IMR-90 (cell line): ENCODE measurements around the gene C1orf74. TPM values are rescaled to one million over a fixed set of nuclear protein-coding genes. Genes with fewer than 3 reads are reported as not detected.

ENCODE experiments used
- ATAC-seq: fragments of 200-7000 bp; cut with Tn5 transposase; 2 replicates; pipeline ENCODE4 v1.9.1; 2020; ENCODE audit warnings: low read depth, mild to moderate bottlenecking, moderate library complexity
- BruUV-seq: library from RNA; stranded (reverse); fragments of 400-500 nt; replicated peaks from 2 replicates; lab custom pipeline; 2021; lab: Mats Ljungman, UMichigan
- CTCF ChIA-PET: fragments of 300-600 bp; formaldehyde crosslinking; extraction: SDS; loops from one replicate; lab custom pipeline; 2021; ENCODE audit warnings: antibody characterized with exemption; lab: Yijun Ruan, JAX
- POLR2A ChIA-PET: fragments of 300-600 bp; sonication (Branson Sonifier 250); formaldehyde crosslinking; loops from one replicate; lab custom pipeline; 2022; ENCODE audit warnings: antibody characterized with exemption; ENCODE audit not compliant: unreplicated experiment; lab: Charles Lee
- DNase-seq: peaks from one replicate; pipeline ENCODE4 v3.0.0; 2013
- H2AFZ ChIP-seq: replicated peaks from 2 replicates; pipeline ENCODE3; 2013; ENCODE audit warnings: low read length, mild to moderate bottlenecking; ENCODE audit not compliant: poor library complexity
- H2AK5ac ChIP-seq: 2 replicates; pipeline ENCODE4 v1.6.1; 2013; ENCODE audit warnings: low read depth, low read length, inconsistent platforms
- H2AK9ac ChIP-seq: replicated peaks from 2 replicates; pipeline ENCODE3; 2013; ENCODE audit warnings: mild to moderate bottlenecking, low read depth, low read length, moderate library complexity; ENCODE audit not compliant: poor library complexity
- H2BK120ac ChIP-seq: 2 replicates; pipeline ENCODE4 v1.6.1; 2013; ENCODE audit warnings: low read depth, low read length, inconsistent platforms
- H2BK15ac ChIP-seq: 3 replicates; pipeline ENCODE4 v1.6.1; 2013; ENCODE audit warnings: low read depth, low read length, inconsistent platforms
- H2BK20ac ChIP-seq: 2 replicates; pipeline ENCODE4 v1.6.1; 2013; ENCODE audit warnings: low read depth, mild to moderate bottlenecking, inconsistent platforms, low read length, moderate library complexity
- H2BK5ac ChIP-seq: 2 replicates; pipeline ENCODE4 v1.6.1; 2013; ENCODE audit warnings: mild to moderate bottlenecking, low read depth, low read length, inconsistent platforms; ENCODE audit not compliant: poor library complexity, severe bottlenecking
- H3K14ac ChIP-seq: replicated peaks from 2 replicates; pipeline ENCODE4 v1.6.1; 2013; ENCODE audit warnings: low read depth, low read length, inconsistent platforms
- H3K18ac ChIP-seq: 2 replicates; pipeline ENCODE4 v1.6.1; 2013; ENCODE audit warnings: low read depth, low read length, control low read depth
- H3K23ac ChIP-seq: 2 replicates; pipeline ENCODE4 v1.6.1; 2013; ENCODE audit warnings: low read depth, low read length, inconsistent platforms
- H3K27ac ChIP-seq: 2 replicates; pipeline ENCODE4 v1.5.1; 2013; ENCODE audit warnings: mild to moderate bottlenecking, control low read depth, low read length; ENCODE audit not compliant: insufficient read depth
- H3K27me3 ChIP-seq: 2 replicates; pipeline ENCODE4 v1.6.1; 2013; ENCODE audit warnings: low read length; ENCODE audit not compliant: control insufficient read depth, insufficient read depth
- H3K36me3 ChIP-seq: 2 replicates; pipeline ENCODE4 v1.6.1; 2013; ENCODE audit warnings: low read length, mixed read lengths; ENCODE audit not compliant: control insufficient read depth, insufficient read depth
- H3K4ac ChIP-seq: 2 replicates; pipeline ENCODE4 v1.6.1; 2013; ENCODE audit warnings: low read depth, low read length, inconsistent platforms
- H3K4me1 ChIP-seq: 2 replicates; pipeline ENCODE4 v1.6.1; 2013; ENCODE audit warnings: low read length, mixed read lengths; ENCODE audit not compliant: control insufficient read depth, insufficient read depth
- H3K4me2 ChIP-seq: 2 replicates; pipeline ENCODE4 v1.6.1; 2013; ENCODE audit warnings: low read depth, mild to moderate bottlenecking, control low read depth, low read length, moderate library complexity
- H3K4me3 ChIP-seq: 2 replicates; pipeline ENCODE4 v1.5.1; 2013; ENCODE audit warnings: low read depth, mild to moderate bottlenecking, control low read depth, low read length, moderate library complexity; ENCODE audit not compliant: insufficient read depth
- H3K56ac ChIP-seq: 2 replicates; pipeline ENCODE4 v1.6.1; 2013; ENCODE audit warnings: low read length, inconsistent platforms; ENCODE audit not compliant: insufficient read depth; ENCODE audit errors: extremely low read depth
- H3K79me1 ChIP-seq, 2 experiments: 2 replicates each; pipeline ENCODE4 v1.6.1; 2013; ENCODE audit warnings: low read length in 2 of 2, inconsistent platforms in 1 of 2, low read depth in 1 of 2
- H3K9ac ChIP-seq: 2 replicates; pipeline ENCODE4 v1.6.1; 2013; ENCODE audit warnings: low read depth, low read length, control low read depth
- H3K9me1 ChIP-seq: 2 replicates; pipeline ENCODE4 v1.6.1; 2013; ENCODE audit warnings: low read length, inconsistent platforms; ENCODE audit not compliant: insufficient read depth
- H3K9me3 ChIP-seq: 2 replicates; pipeline ENCODE4 v1.6.1; 2013; ENCODE audit warnings: low read length; ENCODE audit not compliant: control insufficient read depth, insufficient read depth
- H4K20me1 ChIP-seq: 2 replicates; pipeline ENCODE4 v1.6.1; 2013; ENCODE audit warnings: low read length, inconsistent platforms; ENCODE audit not compliant: insufficient read depth
- H4K5ac ChIP-seq: 2 replicates; pipeline ENCODE4 v1.6.1; 2013; ENCODE audit warnings: mild to moderate bottlenecking, low read depth, low read length, control low read depth
- H4K8ac ChIP-seq, 2 experiments: 2 replicates each; pipeline ENCODE4 v1.6.1; 2013; ENCODE audit warnings: low read depth in 2 of 2, low read length in 2 of 2, control low read depth in 1 of 2, inconsistent platforms in 1 of 2
- H4K91ac ChIP-seq: 2 replicates; pipeline ENCODE4 v1.6.1; 2013; ENCODE audit warnings: low read depth, low read length, inconsistent platforms; ENCODE audit not compliant: insufficient read depth
- CEBPB ChIP-seq: IDR thresholded peaks from 2 replicates; pipeline ENCODE4 v1.6.1; 2012; ENCODE audit warnings: low read depth, low read length, improper control_type of control experiment
- CHD1 ChIP-seq: IDR thresholded peaks from 2 replicates; pipeline ENCODE4 v1.6.1; 2012; ENCODE audit warnings: low read depth, low read length, improper control_type of control experiment
- FOS ChIP-seq: fragments of 150-350 bp; IDR thresholded peaks from 2 replicates; pipeline ENCODE4 v1.6.1; 2016; ENCODE audit warnings: low read depth, low read length
- MAZ ChIP-seq: IDR thresholded peaks from 2 replicates; pipeline ENCODE4 v1.6.1; 2012; ENCODE audit warnings: low read depth, mild to moderate bottlenecking, low read length, improper control_type of control experiment, moderate library complexity, borderline replicate concordance
- NFE2L2 ChIP-seq: fragments of 150-350 bp; IDR thresholded peaks from 2 replicates; pipeline ENCODE4 v1.6.1; 2016; ENCODE audit warnings: low read depth, mild to moderate bottlenecking, low read length
- POLR2A ChIP-seq: IDR thresholded peaks from 2 replicates; pipeline ENCODE4 v1.6.1; 2012; ENCODE audit warnings: mild to moderate bottlenecking, low read depth, low read length
- RCOR1 ChIP-seq: IDR thresholded peaks from 2 replicates; pipeline ENCODE4 v1.6.1; 2012; ENCODE audit warnings: mild to moderate bottlenecking, low read length, improper control_type of control experiment; ENCODE audit not compliant: insufficient replicate concordance
- RFX5 ChIP-seq: IDR thresholded peaks from 2 replicates; pipeline ENCODE4 v1.8.0; 2012; ENCODE audit warnings: low read depth, mild to moderate bottlenecking, low read length, moderate library complexity
- SMC3 ChIP-seq: fragments of 150-350 bp; IDR thresholded peaks from 2 replicates; pipeline ENCODE4 v1.6.1; 2016; ENCODE audit warnings: low read depth, mild to moderate bottlenecking, antibody characterized with exemption, low read length, moderate library complexity
- WGBS, 2 experiments: methylation state at CpG; one replicate each; pipeline versions ENCODE4 v1.1.5 to v1.1.7; 2013; ENCODE audit warnings: missing lambda C conversion rate in 2 of 2; ENCODE audit not compliant: insufficient read length in 1 of 2; ENCODE audit errors: extremely low coverage in 2 of 2; 5-methylcytosine and 5-hydroxymethylcytosine counted together
- dilution Hi-C: fragments of 300-500 bp; cut with HindIII; formaldehyde crosslinking; loops from one replicate; pipeline ENCODE4 v1.14.3; 2018; ENCODE audit warnings: low sequenced_read_pairs; ENCODE audit not compliant: unreplicated experiment
- in situ Hi-C: fragments of 300-500 bp; cut with MboI; formaldehyde crosslinking; loops from 3 replicates; pipeline ENCODE4 v1.14.3; 2019; ENCODE audit warnings: low sequenced_read_pairs, inconsistent platforms, mixed read lengths
- intact Hi-C: fragments of 100-400 bp; cut with micrococcal nuclease; formaldehyde crosslinking; loops from 2 replicates; pipeline ENCODE4 v1.10.0; 2022
- polyA plus RNA-seq, 3 experiments: library from polyadenylated mRNA; depleted of rRNA; stranded (reverse); fragments of >200 nt; gene quantifications; 2 replicates each; pipeline ENCODE4 v1.2.3, GENCODE V29; 2012; ENCODE audit warnings: low replicate concordance in 1 of 3
- total RNA-seq: library from RNA; depleted of rRNA; stranded (reverse); fragments of >200 nt; gene quantifications from 2 replicates; pipeline ENCODE4 v1.2.3, GENCODE V29; 2012
- TF ChIP-seq, protein P1 (sequence below): fragments of 150-350 bp; IDR thresholded peaks from 2 replicates; pipeline ENCODE4 v1.6.1; 2017; ENCODE audit warnings: mild to moderate bottlenecking, antibody characterized with exemption, low read length, low read depth
- TF ChIP-seq, protein P2 (sequence below): fragments of 150-350 bp; IDR thresholded peaks from 2 replicates; pipeline ENCODE4 v1.6.1; 2016; ENCODE audit warnings: low read depth, mild to moderate bottlenecking, low read length, moderate library complexity, borderline replicate concordance
- TF ChIP-seq, protein P3 (sequence below): conservative IDR thresholded peaks from 2 replicates; pipeline ENCODE4 v1.5.1; 2012; ENCODE audit warnings: mild to moderate bottlenecking, low read depth, low read length, improper control_type of control experiment

The C1orf74 gene
- total and polyA plus RNA-seq, 2 of the 4 experiments (the other 2 are of a cell fraction) = 1.1 to 4.3 TPM

DNA sequence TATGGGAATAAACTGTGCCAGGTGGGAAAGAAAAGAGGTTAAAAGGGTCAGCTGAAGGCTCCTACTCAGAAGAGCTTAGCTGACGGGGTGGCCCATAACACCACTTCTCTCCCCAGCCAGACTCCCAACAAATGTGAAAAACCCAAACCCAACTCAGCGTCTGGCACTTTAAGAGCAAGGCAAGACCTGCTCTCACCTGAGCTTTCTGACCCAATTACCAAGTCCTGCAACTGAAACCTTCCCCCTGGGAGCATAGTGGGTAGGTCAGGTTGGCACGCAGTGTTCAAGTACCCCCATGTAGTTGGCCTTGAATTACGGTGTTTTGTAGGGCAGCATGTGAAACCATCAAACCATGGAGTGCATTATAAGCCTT, 18.4 kb upstream of the C1orf74 start:
- Histone ChIP-seq H4K91ac (no peak overlapping the region), H2BK120ac (no peak overlapping the region), H2BK15ac (no peak overlapping the region), H3K18ac (no peak overlapping the region), H2BK5ac (no peak overlapping the region), H3K27me3 (peaks cover 2% of the 10 kb centered on the region), H3K9me3 (no peaks in the 10 kb centered on the region), H3K4me1 (peaks cover 4% of the 10 kb centered on the region; the same call in 1 of the 2 replicates), H3K23ac (no peak overlapping the region), H3K56ac (no peak overlapping the region), H3K79me1 (no peaks in the 10 kb centered on the region), H3K36me3 (no peaks in the 10 kb centered on the region), H2AK5ac (no peak overlapping the region), H3K4me2 (no peak overlapping the region), H3K4me3 (no peak overlapping the region), H3K4ac (no peak overlapping the region), H2AFZ (no peak overlapping the region), H3K27ac (no peak overlapping the region), H2BK20ac (no peak overlapping the region), H3K9ac (no peak overlapping the region), H3K14ac (no peak overlapping the region), H2AK9ac (no peak overlapping the region), H4K8ac (no peak overlapping the region), H4K5ac (no peak overlapping the region), H3K9me1 (peaks cover 3% of the 10 kb centered on the region; the same call in 1 of the 2 replicates), H4K20me1 (no peaks in the 10 kb centered on the region)
- ChIA-PET CTCF (interaction anchor here (0.8 kb wide), 1 partner anchor 20 kb away, joined by 3 read pairs; no protein-coding TSS in a partner anchor), POLR2A (no interaction called here)
- BruUV-seq = no TSS peak
- no CpG with 5 or more reads among the region's 4 CpGs for WGBS, 2 experiments
- intact Hi-C loops = no loop called here
- ATAC-seq = no peak
- dilution Hi-C loops = loop anchor here (25.0 kb wide), 1 partner anchor 185 kb away; no protein-coding TSS in a partner anchor
- TF ChIP-seq CEBPB (no peak), RFX5 (no peak), NFE2L2 (no peak), MAZ (no peak), CHD1 (no peak), FOS (no peak), POLR2A (no peak), SMC3 (no peak), RCOR1 (no peak)
- TF ChIP-seq, protein P1, sequence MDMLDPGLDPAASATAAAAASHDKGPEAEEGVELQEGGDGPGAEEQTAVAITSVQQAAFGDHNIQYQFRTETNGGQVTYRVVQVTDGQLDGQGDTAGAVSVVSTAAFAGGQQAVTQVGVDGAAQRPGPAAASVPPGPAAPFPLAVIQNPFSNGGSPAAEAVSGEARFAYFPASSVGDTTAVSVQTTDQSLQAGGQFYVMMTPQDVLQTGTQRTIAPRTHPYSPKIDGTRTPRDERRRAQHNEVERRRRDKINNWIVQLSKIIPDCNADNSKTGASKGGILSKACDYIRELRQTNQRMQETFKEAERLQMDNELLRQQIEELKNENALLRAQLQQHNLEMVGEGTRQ = no peak
- TF ChIP-seq, protein P2, sequence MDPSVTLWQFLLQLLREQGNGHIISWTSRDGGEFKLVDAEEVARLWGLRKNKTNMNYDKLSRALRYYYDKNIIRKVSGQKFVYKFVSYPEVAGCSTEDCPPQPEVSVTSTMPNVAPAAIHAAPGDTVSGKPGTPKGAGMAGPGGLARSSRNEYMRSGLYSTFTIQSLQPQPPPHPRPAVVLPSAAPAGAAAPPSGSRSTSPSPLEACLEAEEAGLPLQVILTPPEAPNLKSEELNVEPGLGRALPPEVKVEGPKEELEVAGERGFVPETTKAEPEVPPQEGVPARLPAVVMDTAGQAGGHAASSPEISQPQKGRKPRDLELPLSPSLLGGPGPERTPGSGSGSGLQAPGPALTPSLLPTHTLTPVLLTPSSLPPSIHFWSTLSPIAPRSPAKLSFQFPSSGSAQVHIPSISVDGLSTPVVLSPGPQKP = no peak
- TF ChIP-seq, protein P3, sequence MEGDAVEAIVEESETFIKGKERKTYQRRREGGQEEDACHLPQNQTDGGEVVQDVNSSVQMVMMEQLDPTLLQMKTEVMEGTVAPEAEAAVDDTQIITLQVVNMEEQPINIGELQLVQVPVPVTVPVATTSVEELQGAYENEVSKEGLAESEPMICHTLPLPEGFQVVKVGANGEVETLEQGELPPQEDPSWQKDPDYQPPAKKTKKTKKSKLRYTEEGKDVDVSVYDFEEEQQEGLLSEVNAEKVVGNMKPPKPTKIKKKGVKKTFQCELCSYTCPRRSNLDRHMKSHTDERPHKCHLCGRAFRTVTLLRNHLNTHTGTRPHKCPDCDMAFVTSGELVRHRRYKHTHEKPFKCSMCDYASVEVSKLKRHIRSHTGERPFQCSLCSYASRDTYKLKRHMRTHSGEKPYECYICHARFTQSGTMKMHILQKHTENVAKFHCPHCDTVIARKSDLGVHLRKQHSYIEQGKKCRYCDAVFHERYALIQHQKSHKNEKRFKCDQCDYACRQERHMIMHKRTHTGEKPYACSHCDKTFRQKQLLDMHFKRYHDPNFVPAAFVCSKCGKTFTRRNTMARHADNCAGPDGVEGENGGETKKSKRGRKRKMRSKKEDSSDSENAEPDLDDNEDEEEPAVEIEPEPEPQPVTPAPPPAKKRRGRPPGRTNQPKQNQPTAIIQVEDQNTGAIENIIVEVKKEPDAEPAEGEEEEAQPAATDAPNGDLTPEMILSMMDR = no peak
- in situ Hi-C loops = no loop called here
- DNase-seq = no peak
